Osteoblast (primary cell): Measurements from ENCODE around the gene UNC13C. TPM values are rescaled to one million over a fixed set of nuclear protein-coding genes. Genes with fewer than 3 reads are reported as not detected.

Experiments used
- DNase-seq: peaks from one replicate; pipeline ENCODE4 v3.0.0; 2011; ENCODE audit warnings: low spot score, mixed read lengths; ENCODE audit not compliant: insufficient read length; ENCODE audit errors: missing footprints
- H2AFZ ChIP-seq: 2 replicates; pipeline ENCODE4 v1.6.0; 2011; ENCODE audit warnings: mild to moderate bottlenecking, low read length
- H3K27ac ChIP-seq: 2 replicates; pipeline ENCODE4 v1.5.1; 2011; ENCODE audit warnings: mild to moderate bottlenecking, low read depth, low read length, moderate library complexity
- H3K27me3 ChIP-seq: 2 replicates; pipeline ENCODE4 v1.6.0; 2012; ENCODE audit warnings: mild to moderate bottlenecking, control low read depth, inconsistent platforms, low read length, moderate library complexity; ENCODE audit not compliant: insufficient read depth
- H3K36me3 ChIP-seq: 2 replicates; pipeline ENCODE4 v1.5.1; 2011; ENCODE audit warnings: mild to moderate bottlenecking, low read length, control low read depth, moderate library complexity; ENCODE audit not compliant: insufficient read depth
- H3K4me1 ChIP-seq: 2 replicates; pipeline ENCODE4 v1.5.1; 2011; ENCODE audit warnings: mild to moderate bottlenecking, low read length, control low read depth, moderate library complexity; ENCODE audit not compliant: insufficient read depth
- H3K4me2 ChIP-seq: 2 replicates; pipeline ENCODE4 v1.6.0; 2011; ENCODE audit warnings: mild to moderate bottlenecking, low read length; ENCODE audit not compliant: insufficient read depth
- H3K4me3 ChIP-seq: fragments of 200-600 bp; sonication (generic); 3 replicates; pipeline ENCODE4 v1.5.1; 2012; ENCODE audit warnings: mild to moderate bottlenecking, low read length, inconsistent platforms; ENCODE audit not compliant: insufficient read depth
- H3K79me2 ChIP-seq: 2 replicates; pipeline ENCODE4 v1.6.0; 2012; ENCODE audit warnings: mild to moderate bottlenecking, low read length, control low read depth, inconsistent platforms; ENCODE audit not compliant: insufficient read depth
- H3K9me3 ChIP-seq: 2 replicates; pipeline ENCODE4 v1.5.1; 2011; ENCODE audit warnings: low read depth, low read length, control low read depth
- H4K20me1 ChIP-seq: 2 replicates; pipeline ENCODE4 v1.6.0; 2012; ENCODE audit warnings: mild to moderate bottlenecking, low read length, control low read depth; ENCODE audit not compliant: insufficient read depth
- total RNA-seq: library from RNA; depleted of rRNA; stranded (reverse); fragments of >200 nt; gene quantifications from 2 replicates; pipeline ENCODE4 v1.2.3, GENCODE V29; 2012
- TF ChIP-seq, protein P1 (sequence below): IDR thresholded peaks from 2 replicates; pipeline ENCODE4 v1.5.1; 2011; ENCODE audit warnings: mild to moderate bottlenecking, low read depth, low read length, moderate library complexity; ENCODE audit errors: extremely low read depth

The UNC13C gene
- total RNA-seq, 1 donor, result not detected

GRCh38 chr15:54618120-54618519 lies 639.9 kb downstream of the UNC13C start:
- no peak for DNase-seq
- Histone ChIP-seq H3K4me1 (no peaks in the 10 kb centered on the region), H3K36me3 (no peaks in the 10 kb centered on the region), H4K20me1 (no peaks in the 10 kb centered on the region), H2AFZ (no peak overlapping the region), H3K4me2 (no peak overlapping the region), H3K27me3 (no peaks in the 10 kb centered on the region), H3K79me2 (no peaks in the 10 kb centered on the region), H3K27ac (no peak overlapping the region), H3K9me3 (no peaks in the 10 kb centered on the region), H3K4me3 (no peak overlapping the region)
- TF ChIP-seq, protein P1, sequence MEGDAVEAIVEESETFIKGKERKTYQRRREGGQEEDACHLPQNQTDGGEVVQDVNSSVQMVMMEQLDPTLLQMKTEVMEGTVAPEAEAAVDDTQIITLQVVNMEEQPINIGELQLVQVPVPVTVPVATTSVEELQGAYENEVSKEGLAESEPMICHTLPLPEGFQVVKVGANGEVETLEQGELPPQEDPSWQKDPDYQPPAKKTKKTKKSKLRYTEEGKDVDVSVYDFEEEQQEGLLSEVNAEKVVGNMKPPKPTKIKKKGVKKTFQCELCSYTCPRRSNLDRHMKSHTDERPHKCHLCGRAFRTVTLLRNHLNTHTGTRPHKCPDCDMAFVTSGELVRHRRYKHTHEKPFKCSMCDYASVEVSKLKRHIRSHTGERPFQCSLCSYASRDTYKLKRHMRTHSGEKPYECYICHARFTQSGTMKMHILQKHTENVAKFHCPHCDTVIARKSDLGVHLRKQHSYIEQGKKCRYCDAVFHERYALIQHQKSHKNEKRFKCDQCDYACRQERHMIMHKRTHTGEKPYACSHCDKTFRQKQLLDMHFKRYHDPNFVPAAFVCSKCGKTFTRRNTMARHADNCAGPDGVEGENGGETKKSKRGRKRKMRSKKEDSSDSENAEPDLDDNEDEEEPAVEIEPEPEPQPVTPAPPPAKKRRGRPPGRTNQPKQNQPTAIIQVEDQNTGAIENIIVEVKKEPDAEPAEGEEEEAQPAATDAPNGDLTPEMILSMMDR, result no peak

- Histone ChIP-seq H3K4me1 (no peaks in the 10 kb centered on the region), H3K79me2 (no peaks in the 10 kb centered on the region), H3K9me3 (no peaks in the 10 kb centered on the region), H3K27ac (no peak overlapping the region), H3K4me2 (no peak overlapping the region), H3K27me3 (no peaks in the 10 kb centered on the region), H3K4me3 (no peak overlapping the region), H3K36me3 (no peaks in the 10 kb centered on the region), H4K20me1 (no peaks in the 10 kb centered on the region), H2AFZ (no peak overlapping the region)
- DNase-seq, result no peak
- TF ChIP-seq, protein P1, result no peak
Observed at GRCh38 chr15:54619180-54619579, 640.9 kb downstream of the UNC13C start.

DNA sequence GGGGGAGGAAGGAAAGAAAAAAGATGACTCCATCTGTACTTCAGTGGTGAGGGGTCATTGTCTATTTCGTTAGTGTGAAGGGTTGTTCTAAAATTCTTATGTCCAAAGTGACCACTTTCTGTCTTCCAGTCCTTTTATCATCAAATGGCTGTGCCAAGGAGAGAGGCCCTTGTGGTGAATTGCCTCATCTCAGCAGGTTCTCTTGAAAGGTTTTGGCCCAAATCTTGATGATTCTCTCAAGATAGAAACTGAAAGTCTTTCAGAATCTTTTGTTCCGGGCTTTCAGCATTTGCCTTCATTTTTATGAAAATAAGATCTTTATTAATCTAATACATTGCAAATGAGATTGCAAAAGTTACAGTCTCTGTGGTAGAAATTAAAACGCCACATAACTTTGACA lies 642.7 kb downstream of the UNC13C start:
- TF ChIP-seq, protein P1, result no peak
- Histone ChIP-seq H3K27ac (no peak overlapping the region), H3K79me2 (no peaks in the 10 kb centered on the region), H4K20me1 (no peaks in the 10 kb centered on the region), H3K4me3 (no peak overlapping the region), H3K36me3 (no peaks in the 10 kb centered on the region), H3K4me2 (no peak overlapping the region), H2AFZ (no peak overlapping the region), H3K9me3 (no peaks in the 10 kb centered on the region), H3K27me3 (no peaks in the 10 kb centered on the region), H3K4me1 (no peaks in the 10 kb centered on the region)
- no peak for DNase-seq

GRCh38 chr15:54636147-54636546 lies 657.9 kb downstream of the UNC13C start:
- no peaks in the 10 kb centered on the region for H4K20me1 ChIP-seq
- no peak overlapping the region for H3K4me3 ChIP-seq
- H3K36me3 ChIP-seq, result no peaks in the 10 kb centered on the region
- no peak overlapping the region for H2AFZ ChIP-seq
- no peaks in the 10 kb centered on the region for H3K27me3 ChIP-seq
- TF ChIP-seq, protein P1, result no peak
- no peak overlapping the region for H3K4me2 ChIP-seq
- no peaks in the 10 kb centered on the region for H3K4me1 ChIP-seq
- no peaks in the 10 kb centered on the region for H3K79me2 ChIP-seq
- DNase-seq, result no peak
- no peak overlapping the region for H3K27ac ChIP-seq
- H3K9me3 ChIP-seq, result no peaks in the 10 kb centered on the region
